ENCODE results near the gene SPEM2.
A peak's percentile ranks its signal among the peaks of the same experiment; 100 is the strongest.

The SPEM2 gene

DNA sequence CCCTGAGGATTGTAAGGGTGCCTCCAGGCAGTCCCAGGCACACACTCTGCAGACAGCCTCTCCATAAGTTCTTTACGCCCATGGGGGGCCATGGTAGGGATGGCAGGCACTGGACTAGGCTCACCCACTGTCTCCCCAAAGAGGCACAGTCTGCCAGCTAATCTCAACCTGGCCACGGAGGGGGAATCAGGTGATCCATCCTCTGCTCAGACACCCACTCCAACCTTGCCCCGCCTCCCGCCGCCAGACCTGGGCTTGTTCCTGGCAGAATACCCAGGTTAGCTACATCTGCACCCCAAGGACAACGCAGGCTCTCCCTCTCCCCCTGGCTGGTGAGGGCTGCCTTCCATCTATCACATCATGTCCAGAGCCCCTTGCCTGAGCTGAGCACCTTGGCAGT, 16.6 kb upstream of the SPEM2 start:
- TF ChIP-seq CTCF (IDR thresholded peaks at IDR 0.05; ENCODE audit: low read depth, low read length), result no peak
- no peak for DNase-seq (ENCODE audit: extremely low read depth, low read depth)

GRCh38 chr17:7409716-7410115, 15.7 kb upstream of the SPEM2 start:
- TF ChIP-seq CTCF (IDR thresholded peaks at IDR 0.05; ENCODE audit: low read depth, low read length), result no peak

DNA sequence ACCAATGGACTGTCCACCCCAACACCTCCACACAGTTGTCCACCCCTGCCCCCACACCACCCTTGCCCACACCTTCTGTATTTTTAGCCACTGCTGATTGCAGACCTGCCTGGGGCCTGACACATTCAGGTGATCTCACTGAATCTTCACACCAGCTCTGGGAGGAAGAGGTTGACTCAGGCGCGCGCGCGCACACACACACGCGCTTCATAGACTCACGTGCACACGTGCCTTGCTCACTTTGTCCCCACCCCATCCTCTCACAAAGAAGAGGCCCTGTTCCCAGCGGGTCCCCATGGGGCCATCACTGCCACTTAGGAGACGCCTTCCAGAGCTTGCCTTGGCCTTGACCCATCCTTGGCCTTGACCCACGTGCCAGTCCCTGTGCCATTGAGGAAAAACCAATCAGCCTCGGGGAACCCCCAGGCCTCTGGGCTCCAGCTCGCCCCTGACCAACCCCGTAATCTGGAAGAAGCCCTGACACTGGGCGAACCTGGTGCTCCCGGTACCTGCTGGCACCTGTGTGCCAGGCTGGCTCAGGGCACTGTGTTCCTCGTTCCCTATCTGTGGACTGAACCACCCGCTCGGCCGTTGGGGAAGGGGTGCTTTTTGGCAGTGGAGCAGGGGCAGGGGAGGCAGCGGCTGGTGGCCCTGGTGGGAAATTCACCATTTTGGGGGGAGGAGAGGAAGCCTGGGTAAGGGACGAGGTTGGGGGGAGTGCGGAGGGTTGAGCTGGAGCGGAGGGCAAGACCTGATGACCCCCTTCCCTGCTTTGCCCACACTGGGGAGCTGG, 14.6 kb upstream of the SPEM2 start:
- TF ChIP-seq CTCF (IDR thresholded peaks at IDR 0.05; ENCODE audit: low read depth, low read length), result no peak
- DNase-seq (ENCODE audit: extremely low read depth, low read depth), result no peak

More at GRCh38 chr17:7409716-7410115, 15.7 kb upstream of the SPEM2 start:
- no peak for DNase-seq (ENCODE audit: extremely low read depth, low read depth)

DNA sequence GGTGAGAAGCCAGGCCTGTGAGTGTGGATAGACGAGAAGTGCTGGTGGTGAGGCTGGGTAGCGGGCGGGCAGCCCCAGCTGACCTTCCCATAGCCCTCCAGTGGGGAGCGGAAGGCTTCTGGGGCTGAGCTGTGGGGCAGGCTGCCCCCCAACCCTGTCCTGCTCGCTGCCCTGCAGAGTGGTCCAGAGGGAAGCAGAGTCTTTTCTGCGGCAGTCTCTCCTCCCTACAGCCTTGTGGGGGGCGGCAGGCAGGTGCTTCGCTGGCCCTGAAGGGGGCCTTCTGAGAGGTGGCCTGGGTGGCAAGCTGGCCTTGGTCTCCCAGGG, 14.0 kb upstream of the SPEM2 start:
- no peak for DNase-seq (ENCODE audit: extremely low read depth, low read depth)
- TF ChIP-seq CTCF (IDR thresholded peaks at IDR 0.05; ENCODE audit: low read depth, low read length), result no peak

- no peak for TF ChIP-seq CTCF (IDR thresholded peaks at IDR 0.05; ENCODE audit: low read depth, low read length)
- peak; percentile 15 for DNase-seq (ENCODE audit: extremely low read depth, low read depth)
Observed at GRCh38 chr17:7413346-7413985, 11.9 kb upstream of the SPEM2 start.

- TF ChIP-seq CTCF (IDR thresholded peaks at IDR 0.05; ENCODE audit: low read depth, low read length), result no peak
- no peak for DNase-seq (ENCODE audit: extremely low read depth, low read depth)
Observed at GRCh38 chr17:7414837-7415236, 10.6 kb upstream of the SPEM2 start.

DNA sequence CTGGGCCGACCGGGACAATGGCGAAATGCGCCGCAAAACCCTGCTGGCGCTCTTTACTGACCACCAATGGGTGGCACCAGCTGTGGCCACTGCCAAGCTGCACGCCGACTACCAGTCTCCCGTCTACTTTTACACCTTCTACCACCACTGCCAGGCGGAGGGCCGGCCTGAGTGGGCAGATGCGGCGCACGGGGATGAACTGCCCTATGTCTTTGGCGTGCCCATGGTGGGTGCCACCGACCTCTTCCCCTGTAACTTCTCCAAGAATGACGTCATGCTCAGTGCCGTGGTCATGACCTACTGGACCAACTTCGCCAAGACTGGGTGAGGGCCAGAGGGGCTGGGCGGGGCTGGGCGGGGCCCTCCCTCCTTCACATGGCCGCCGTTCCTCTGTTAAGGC, 9.6 kb upstream of the SPEM2 start:
- no peak for TF ChIP-seq CTCF (IDR thresholded peaks at IDR 0.05; ENCODE audit: low read depth, low read length)
- no peak for DNase-seq (ENCODE audit: extremely low read depth, low read depth)
